KMS-11 (cell line): ENCODE data around the gene FXYD2.
"Not testable (repeated sequence)": the region's sequence is repeated elsewhere in the genome, so short reads cannot be mapped to it uniquely, and the experiment has no call there.

Experiments used
- H2AFZ ChIP-seq: fragments of 200-600 bp; sonication (generic); 2 replicates; pipeline ENCODE4 v1.6.1; 2016; ENCODE audit warnings: antibody characterized with exemption, mixed run types, low read depth
- H3K27ac ChIP-seq: fragments of 200-600 bp; sonication (generic); 2 replicates; pipeline ENCODE4 v1.6.1; 2016; ENCODE audit warnings: mild to moderate bottlenecking, mixed run types
- H3K27me3 ChIP-seq: fragments of 200-600 bp; sonication (generic); 2 replicates; pipeline ENCODE4 v1.6.1; 2017; ENCODE audit warnings: mild to moderate bottlenecking, low read depth, mixed run types, moderate library complexity; ENCODE audit not compliant: insufficient read depth
- H3K36me3 ChIP-seq: fragments of 200-600 bp; sonication (generic); 2 replicates; pipeline ENCODE4 v1.6.1; 2017; ENCODE audit warnings: mild to moderate bottlenecking, mixed run types; ENCODE audit not compliant: insufficient read depth
- H3K4me1 ChIP-seq: fragments of 200-600 bp; sonication (generic); 2 replicates; pipeline ENCODE4 v1.6.1; 2016; ENCODE audit warnings: mild to moderate bottlenecking, low read depth, mixed run types; ENCODE audit not compliant: poor library complexity, severe bottlenecking
- H3K4me2 ChIP-seq: fragments of 200-600 bp; sonication (generic); 2 replicates; pipeline ENCODE4 v1.7.0; 2016; ENCODE audit warnings: mild to moderate bottlenecking, mixed run types
- H3K4me3 ChIP-seq: fragments of 200-600 bp; sonication (generic); IDR thresholded peaks from 2 replicates; pipeline ENCODE4 v1.6.1; 2017; ENCODE audit warnings: low read depth, low read length, mixed read lengths; ENCODE audit not compliant: insufficient read depth
- H3K79me2 ChIP-seq: fragments of 200-600 bp; sonication (generic); 2 replicates; pipeline ENCODE4 v1.6.1; 2016; ENCODE audit warnings: low read depth, mixed run types; ENCODE audit not compliant: insufficient read depth
- H3K9ac ChIP-seq: fragments of 200-600 bp; sonication (generic); 2 replicates; pipeline ENCODE4 v1.6.1; 2016; ENCODE audit warnings: mild to moderate bottlenecking, mixed run types
- H4K20me1 ChIP-seq: fragments of 200-600 bp; sonication (generic); 2 replicates; pipeline ENCODE4 v1.6.1; 2016; ENCODE audit warnings: mild to moderate bottlenecking, mixed run types; ENCODE audit not compliant: insufficient read depth
- TF ChIP-seq, protein P1 (sequence below): fragments of 200-600 bp; sonication (generic); conservative IDR thresholded peaks from 2 replicates; pipeline ENCODE4 v1.6.1; 2017; ENCODE audit warnings: low read depth, mild to moderate bottlenecking, antibody characterized with exemption, low read length, moderate library complexity, mixed read lengths

The FXYD2 gene

DNA sequence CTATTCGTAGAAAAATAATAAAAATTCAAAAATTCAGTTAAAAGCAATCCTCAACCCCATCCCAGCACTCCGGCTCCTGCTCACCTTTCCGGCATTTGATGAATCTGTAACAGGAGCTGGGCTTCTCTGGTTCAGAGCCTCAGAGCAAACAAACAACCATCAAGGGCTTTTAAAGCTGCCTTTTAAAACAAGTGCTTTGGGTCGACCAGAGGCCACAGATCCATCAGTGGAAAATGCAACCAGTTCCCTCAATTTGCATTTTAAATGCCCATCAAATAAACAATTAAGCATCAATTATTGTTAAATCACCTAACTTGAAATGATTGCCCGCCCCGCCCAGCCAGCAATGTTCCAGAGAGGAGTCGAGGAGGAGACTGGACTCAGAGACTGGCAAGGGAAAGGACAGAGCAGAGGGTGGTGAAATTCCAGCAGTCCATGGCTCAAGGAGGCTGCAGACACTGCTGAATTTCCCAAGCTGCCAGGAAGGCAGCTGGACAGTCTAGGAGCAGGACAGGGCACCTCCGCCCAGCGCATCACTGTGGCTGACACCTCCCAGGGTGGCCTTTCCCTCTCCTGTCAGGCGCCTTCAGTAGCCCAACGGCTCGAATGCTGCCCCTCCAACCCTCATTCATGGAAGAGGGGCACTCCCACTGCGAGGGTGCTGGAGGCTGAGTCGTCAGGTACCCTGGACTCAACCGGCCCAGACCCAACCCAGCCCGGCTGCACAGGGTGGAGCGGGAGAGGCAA, 44.4 kb upstream of the FXYD2 start:
- Histone ChIP-seq H3K4me1 (peaks cover 24% of the 10 kb centered on the region), H3K27me3 (no peaks in the 10 kb centered on the region), H3K27ac (no peak overlapping the region), H4K20me1 (no peaks in the 10 kb centered on the region), H3K9ac (no peak overlapping the region), H3K79me2 (no peaks in the 10 kb centered on the region), H2AFZ (no peak overlapping the region), H3K4me3 (no peak overlapping the region), H3K4me2 (no peak overlapping the region), H3K36me3 (no peaks in the 10 kb centered on the region)
- TF ChIP-seq, protein P1, sequence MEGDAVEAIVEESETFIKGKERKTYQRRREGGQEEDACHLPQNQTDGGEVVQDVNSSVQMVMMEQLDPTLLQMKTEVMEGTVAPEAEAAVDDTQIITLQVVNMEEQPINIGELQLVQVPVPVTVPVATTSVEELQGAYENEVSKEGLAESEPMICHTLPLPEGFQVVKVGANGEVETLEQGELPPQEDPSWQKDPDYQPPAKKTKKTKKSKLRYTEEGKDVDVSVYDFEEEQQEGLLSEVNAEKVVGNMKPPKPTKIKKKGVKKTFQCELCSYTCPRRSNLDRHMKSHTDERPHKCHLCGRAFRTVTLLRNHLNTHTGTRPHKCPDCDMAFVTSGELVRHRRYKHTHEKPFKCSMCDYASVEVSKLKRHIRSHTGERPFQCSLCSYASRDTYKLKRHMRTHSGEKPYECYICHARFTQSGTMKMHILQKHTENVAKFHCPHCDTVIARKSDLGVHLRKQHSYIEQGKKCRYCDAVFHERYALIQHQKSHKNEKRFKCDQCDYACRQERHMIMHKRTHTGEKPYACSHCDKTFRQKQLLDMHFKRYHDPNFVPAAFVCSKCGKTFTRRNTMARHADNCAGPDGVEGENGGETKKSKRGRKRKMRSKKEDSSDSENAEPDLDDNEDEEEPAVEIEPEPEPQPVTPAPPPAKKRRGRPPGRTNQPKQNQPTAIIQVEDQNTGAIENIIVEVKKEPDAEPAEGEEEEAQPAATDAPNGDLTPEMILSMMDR, result no peak

DNA sequence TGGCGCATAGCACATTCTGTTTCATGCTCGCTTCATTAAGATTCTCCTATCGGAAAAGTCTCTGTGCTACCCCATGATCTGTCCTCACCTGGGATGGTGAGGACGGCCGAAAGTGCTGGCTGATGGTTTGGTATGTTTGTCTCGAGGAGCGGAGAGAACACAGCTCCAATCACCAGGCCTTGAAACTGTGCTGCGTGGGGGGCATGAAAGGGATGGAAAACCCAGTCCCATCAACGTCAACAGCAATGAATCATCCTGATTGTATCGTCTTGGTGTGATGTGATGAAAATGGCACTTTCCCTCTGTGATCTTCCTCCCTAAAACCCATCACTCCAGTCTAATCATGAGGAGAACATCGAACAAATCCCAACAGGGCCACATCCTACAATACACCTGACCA, 43.5 kb upstream of the FXYD2 start:
- H3K27me3 ChIP-seq, result no peaks in the 10 kb centered on the region

DNA sequence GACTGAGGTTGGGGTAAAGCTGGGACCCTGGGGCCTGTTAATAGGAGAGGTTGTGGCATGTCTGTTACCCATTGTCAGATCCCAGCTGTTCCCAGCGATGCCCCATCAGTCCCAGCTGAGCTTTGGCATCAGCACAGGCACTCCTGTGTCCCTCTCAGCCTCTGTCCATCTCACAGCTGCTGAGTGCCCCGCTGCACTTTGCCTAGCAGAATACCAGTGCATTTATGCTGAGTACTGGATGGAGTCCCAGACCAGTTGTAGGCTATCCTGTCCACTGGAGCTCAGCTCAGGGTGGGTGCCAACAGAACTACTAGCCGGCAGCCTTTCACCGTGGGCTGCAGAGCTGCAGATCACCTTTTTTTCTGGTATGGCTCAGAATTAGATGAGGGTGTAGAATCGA, 42.0 kb upstream of the FXYD2 start:
- peaks cover 18% of the 10 kb centered on the region for H3K4me1 ChIP-seq
- TF ChIP-seq, protein P1, result no peak
- no peaks in the 10 kb centered on the region for H3K79me2 ChIP-seq
- no peak overlapping the region for H3K27ac ChIP-seq
- no peak overlapping the region for H3K4me2 ChIP-seq
- no peak overlapping the region for H3K9ac ChIP-seq
- H3K36me3 ChIP-seq, result no peaks in the 10 kb centered on the region
- H3K4me3 ChIP-seq, result no peak overlapping the region
- no peaks in the 10 kb centered on the region for H3K27me3 ChIP-seq
- no peak overlapping the region for H2AFZ ChIP-seq
- H4K20me1 ChIP-seq, result no peaks in the 10 kb centered on the region

More for the DNA sequence above, 43.5 kb upstream of the FXYD2 start:
- no peaks in the 10 kb centered on the region for H3K79me2 ChIP-seq
- TF ChIP-seq, protein P1, result no peak
- no peak overlapping the region for H3K27ac ChIP-seq
- no peak overlapping the region for H3K4me2 ChIP-seq
- H3K4me3 ChIP-seq, result no peak overlapping the region
- no peaks in the 10 kb centered on the region for H4K20me1 ChIP-seq
- H3K4me1 ChIP-seq, result peaks cover 20% of the 10 kb centered on the region
- no peaks in the 10 kb centered on the region for H3K36me3 ChIP-seq
- no peak overlapping the region for H2AFZ ChIP-seq
- H3K9ac ChIP-seq, result no peak overlapping the region

DNA sequence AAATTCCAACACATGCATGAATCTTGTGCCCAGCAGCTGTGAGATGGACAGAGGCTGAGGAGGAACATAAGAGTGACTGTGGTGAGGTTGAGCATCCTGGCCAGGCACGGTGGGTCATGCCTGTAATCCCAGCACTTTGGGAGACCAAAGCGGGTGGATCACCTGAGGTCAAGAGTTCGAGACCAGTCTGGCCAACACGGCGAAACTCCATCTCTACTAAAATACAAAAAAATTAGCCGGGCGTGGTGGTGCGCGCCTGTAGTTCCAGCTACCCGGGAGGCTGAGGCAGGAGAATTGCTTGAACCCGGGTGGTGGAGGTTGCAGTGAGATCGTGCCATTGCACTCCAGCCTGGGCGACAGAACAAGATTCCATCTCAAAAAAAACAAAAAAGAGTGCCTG, 41.0 kb upstream of the FXYD2 start:
- H3K27me3 ChIP-seq, H3K79me2 ChIP-seq, H3K27ac ChIP-seq, H3K4me2 ChIP-seq, H4K20me1 ChIP-seq, H3K36me3 ChIP-seq, H2AFZ ChIP-seq, H3K4me3 ChIP-seq, H3K9ac ChIP-seq: not testable (repeated sequence)
- peaks cover 13% of the 10 kb centered on the region for H3K4me1 ChIP-seq

DNA sequence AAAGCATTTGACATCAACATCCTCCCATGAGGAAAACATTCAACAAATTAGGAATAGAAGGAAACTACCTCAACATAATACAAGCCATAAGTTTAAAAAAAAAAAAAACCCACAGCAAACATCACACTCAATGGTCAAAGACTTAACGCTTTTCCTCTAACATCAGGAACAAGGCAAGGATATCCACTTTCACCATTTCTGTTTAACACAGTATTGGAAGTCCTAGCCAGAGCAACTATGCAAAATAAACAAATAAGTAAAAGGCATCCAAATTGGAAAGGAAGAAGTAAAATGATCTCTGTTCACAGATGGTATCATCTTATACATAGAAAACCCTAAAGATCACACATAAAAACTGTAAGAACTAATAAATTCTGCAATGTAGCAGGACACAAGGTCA, 38.8 kb upstream of the FXYD2 start:
- H3K27ac ChIP-seq, result no peak overlapping the region
- H3K4me1 ChIP-seq, result no peaks in the 10 kb centered on the region
- H3K9ac ChIP-seq, result no peak overlapping the region
- TF ChIP-seq, protein P1, result no peak
- no peak overlapping the region for H3K4me3 ChIP-seq
- H3K4me2 ChIP-seq, result no peak overlapping the region
- no peaks in the 10 kb centered on the region for H3K27me3 ChIP-seq
- no peak overlapping the region for H2AFZ ChIP-seq
- H3K79me2 ChIP-seq, result no peaks in the 10 kb centered on the region
- H3K36me3 ChIP-seq, result no peaks in the 10 kb centered on the region
- no peaks in the 10 kb centered on the region for H4K20me1 ChIP-seq
